Sigmoid colon (tissue), 4 donors: ENCODE measurements around the gene NR2F1-AS1.

ENCODE experiments used
- CTCF ChIP-seq, 4 experiments: fragments of 450-650 bp in 3 of 4; fragments of 200-600 bp in 1 of 4; IDR thresholded peaks; one replicate each; pipeline ENCODE4 v1.5.1; 2016 to 2019; ENCODE audit warnings: antibody characterized with exemption in 4 of 4, mild to moderate bottlenecking in 3 of 4, moderate library complexity in 2 of 4
- POLR2AphosphoS5 ChIP-seq, 4 donors: sonication (generic); formaldehyde crosslinking; IDR thresholded peaks; one replicate each; pipeline ENCODE4 v1.6.1; 2017; ENCODE audit warnings: antibody characterized with exemption in 4 of 4

DNA sequence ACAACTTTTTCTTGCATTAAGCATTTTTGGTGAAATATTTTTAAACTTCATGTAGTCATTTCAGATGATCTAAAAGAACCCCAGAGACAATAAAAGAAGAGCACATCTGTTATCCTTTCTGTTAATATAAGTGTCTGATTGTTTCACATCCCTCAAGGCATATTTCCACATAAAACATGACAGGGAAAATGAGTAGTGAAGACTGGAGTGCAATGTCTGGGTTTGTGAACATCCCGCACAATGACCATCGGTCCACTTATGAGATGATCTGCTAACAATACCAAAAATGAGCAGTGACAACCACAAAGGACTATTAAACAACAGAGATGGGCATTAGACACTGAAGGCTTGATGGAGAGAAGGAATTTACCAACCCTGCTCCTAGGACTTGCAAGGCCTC, 209.1 kb downstream of the NR2F1-AS1 start:
- TF ChIP-seq CTCF (IDR thresholded peaks at IDR 0.05) = no peak
- TF ChIP-seq POLR2AphosphoS5 (IDR thresholded peaks at IDR 0.05) = no peak
